Measurements from ENCODE around the gene CDH12.
"Not testable (repeated sequence)": the region's sequence is repeated elsewhere in the genome, so short reads cannot be mapped to it uniquely, and the experiment has no call there.

The CDH12 gene

DNA sequence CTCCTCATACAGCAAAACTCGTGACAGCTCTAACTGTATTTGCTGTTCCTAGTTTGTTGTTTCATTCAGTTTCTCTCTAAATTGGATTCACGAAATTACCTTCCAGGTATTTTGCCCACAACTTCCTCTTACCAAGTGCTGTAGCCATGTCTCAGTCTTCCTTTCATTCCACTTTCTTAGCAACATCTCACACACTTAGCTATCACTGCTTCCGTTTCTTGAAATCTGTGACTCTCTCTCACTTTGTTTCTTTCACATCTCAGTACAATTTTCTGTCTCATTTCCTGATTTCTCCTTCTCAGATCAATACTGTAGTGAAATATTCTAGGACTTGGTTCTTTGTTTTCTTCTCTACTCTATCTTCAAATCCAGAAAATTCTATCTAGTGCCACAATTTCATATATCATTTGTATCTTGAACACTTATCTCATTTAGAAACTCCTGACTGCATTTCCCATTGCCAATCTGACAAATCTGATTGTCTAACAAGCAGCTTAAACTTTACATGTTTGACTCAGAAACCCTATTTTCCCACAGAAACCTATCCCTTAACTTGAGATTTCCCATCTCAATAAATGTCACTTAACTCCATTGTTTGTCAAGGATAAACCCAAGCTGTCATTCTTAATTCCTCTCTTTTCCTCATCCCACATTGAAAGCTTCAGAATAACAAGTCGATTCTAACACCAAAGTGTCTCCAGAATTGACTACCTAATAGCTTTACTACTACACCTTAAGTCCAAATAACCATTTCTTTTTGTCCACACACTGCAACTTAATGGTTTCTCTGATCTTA is 303.1 kb downstream of the CDH12 start:
- no peak for DNase-seq

- DNase-seq, result no peak
Measured at GRCh38 chr5:22542340-22542739, 310.8 kb downstream of the CDH12 start.

GRCh38 chr5:22541037-22541436 is 312.1 kb downstream of the CDH12 start:
- DNase-seq, result no peak

GRCh38 chr5:22539762-22540161 is 313.4 kb downstream of the CDH12 start:
- DNase-seq, result no peak

GRCh38 chr5:22531986-22532385 is 321.2 kb downstream of the CDH12 start:
- DNase-seq, result no peak

DNA sequence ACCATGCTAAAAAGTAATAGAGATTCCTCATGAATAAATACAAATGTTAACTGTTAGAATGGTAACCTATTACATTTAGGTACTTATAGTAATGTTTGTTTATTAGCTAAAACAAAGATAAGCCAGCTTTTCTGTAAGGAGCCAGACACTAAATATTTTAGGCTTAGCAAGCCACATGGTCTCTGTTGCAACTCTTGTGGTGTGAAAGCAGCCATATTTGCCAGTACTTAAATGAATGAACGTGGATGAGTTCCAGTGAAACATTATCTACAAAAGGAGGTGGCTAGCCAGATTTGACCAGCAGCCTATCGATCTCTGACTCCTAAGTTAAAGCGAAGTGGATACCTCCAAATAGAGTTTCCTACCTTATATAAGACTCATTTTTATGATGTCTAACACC is 331.6 kb downstream of the CDH12 start:
- no peak for DNase-seq

GRCh38 chr5:22516497-22516896 is 336.6 kb downstream of the CDH12 start:
- DNase-seq, result not testable (repeated sequence)

- no peak for DNase-seq
Measured at GRCh38 chr5:22514231-22514630, 338.9 kb downstream of the CDH12 start.

- no peak for DNase-seq
Measured at GRCh38 chr5:22505891-22506290, 347.3 kb downstream of the CDH12 start.

DNA sequence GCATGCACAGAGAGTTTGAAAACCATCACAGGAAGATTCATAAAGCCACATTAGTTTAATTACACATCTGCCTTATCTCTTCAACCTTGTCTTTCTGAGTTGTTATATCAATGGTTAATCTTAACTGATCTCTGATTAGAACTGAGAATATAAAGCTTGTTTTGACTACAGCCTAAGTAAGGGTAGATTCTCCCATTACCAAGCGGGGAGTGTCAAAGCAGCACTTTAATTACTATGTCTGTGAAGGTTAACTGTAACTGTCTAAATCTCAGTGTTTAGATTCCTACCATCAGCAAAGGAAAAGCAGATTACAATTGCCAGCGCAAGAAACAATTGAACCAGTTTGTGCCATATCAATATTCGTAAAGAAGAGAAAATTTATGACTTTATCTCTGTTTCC is 348.7 kb downstream of the CDH12 start:
- DNase-seq, result no peak

DNA sequence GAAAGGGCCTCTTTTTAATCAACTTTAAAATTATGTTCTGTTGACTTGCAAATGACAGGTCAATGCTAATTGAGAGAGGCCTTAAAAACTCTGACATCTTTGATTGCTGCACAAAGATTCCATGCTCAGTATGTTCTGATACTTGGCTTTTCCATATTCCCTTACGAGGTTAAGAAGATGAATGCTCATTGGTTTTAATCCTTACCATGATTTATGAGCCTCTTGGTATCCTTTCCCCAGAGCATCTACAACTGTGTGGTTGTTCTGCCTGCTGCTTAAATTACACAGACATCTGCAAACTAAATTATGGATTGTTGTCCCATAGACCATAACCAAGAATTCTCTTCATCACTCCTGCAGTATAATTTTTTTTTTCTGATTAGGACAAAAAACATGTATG is 352.6 kb downstream of the CDH12 start:
- DNase-seq, result no peak

- no peak for DNase-seq
Measured at GRCh38 chr5:22496666-22497065, 356.5 kb downstream of the CDH12 start.

DNA sequence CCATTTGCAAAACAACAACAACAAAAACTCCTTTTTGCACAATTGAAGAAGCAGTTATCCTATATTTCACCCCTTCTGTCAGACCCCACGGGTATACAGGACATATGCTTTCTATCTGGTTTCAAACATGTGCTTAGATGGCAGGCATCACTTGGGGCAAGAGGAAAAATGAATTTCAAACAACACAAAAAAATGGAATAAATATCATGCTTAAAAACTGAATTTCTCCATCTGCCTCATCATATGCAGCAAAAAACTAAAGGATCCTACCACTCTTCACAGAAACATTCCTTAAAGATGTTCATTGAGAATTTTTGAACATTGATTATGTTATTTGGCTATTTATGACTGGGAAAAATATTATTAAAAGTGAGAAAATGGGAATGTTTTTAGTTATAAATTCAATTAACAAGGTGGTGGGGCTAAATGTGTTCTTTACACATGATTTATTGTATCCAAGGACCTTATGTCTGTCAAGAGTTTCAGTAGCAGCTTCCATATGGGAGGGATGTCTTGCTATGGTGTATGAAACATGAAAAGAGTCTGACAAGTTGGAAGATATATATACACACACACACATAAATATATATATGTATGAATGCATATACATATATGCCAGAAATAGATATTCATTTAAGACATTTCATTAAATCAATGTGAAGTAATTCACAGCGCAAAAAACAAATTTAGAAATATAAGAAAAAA is 358.0 kb downstream of the CDH12 start:
- no peak for DNase-seq

- no peak for DNase-seq
Measured at GRCh38 chr5:22488427-22488826, 364.7 kb downstream of the CDH12 start.

- DNase-seq, result no peak
Measured at GRCh38 chr5:22480305-22480704, 372.8 kb downstream of the CDH12 start.

DNA sequence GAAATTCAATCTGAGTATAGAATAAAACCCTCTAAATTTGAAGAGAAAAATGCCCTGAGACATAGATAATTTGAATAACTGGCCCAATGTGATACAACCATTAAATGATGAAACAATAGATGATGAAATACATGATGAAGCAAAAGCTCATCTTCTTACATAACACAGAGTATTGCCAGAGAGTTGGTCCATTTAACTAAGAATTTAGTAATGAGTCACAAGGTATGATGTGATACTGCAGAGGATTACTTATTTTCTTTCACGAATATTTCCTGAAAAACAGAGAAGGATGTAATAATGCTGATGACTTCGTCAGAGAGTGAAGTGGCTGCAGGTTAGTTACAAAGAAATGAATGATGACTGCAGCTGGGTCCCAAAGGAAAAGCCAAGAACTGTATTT is 379.3 kb downstream of the CDH12 start:
- no peak for DNase-seq

GRCh38 chr5:22471154-22471553 is 382.0 kb downstream of the CDH12 start:
- DNase-seq, result no peak

DNA sequence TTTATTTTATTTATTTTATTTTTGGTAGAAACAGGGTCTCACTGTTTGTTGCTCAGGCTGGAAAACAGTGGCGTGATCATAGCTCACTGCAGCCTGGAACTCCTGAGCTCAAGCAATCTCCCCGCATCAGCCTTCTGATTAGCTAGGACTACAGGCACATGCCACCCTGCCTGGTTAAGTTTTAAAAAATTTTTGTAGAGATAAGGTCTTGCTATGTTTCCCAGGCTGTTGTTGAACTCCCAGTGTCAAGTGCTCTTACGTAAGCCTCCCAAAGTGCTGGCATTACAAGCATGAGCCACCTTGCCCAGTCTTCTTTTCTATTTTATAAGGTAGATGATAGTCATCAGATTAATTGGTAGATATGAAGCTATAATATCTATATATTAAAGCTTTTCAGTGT is 382.7 kb downstream of the CDH12 start:
- DNase-seq, result no peak

- no peak for DNase-seq
Measured at GRCh38 chr5:22465616-22466015, 387.5 kb downstream of the CDH12 start.

DNA sequence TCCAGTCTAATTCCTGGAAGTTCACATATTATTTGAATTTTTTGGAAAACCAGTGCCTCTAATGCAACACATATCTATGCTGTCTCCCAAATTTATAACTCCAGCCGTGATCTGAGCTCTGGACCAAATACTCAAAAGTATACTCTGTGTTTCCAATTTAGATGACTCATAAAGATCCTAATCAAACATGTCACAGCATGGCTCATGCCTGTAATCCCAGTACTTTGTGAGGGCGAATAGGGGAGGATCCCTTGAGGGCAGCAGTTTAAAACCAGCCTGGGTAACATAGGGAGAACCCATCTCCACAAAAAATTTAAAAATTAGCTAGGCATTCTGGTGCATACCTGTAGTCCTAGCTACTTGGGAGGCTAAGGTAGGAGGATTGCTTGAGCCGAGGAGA is 388.0 kb downstream of the CDH12 start:
- DNase-seq, result no peak

GRCh38 chr5:22460189-22460588 is 393.0 kb downstream of the CDH12 start:
- DNase-seq, result no peak

GRCh38 chr5:22432905-22433304 is 420.2 kb downstream of the CDH12 start:
- DNase-seq, result no peak

DNA sequence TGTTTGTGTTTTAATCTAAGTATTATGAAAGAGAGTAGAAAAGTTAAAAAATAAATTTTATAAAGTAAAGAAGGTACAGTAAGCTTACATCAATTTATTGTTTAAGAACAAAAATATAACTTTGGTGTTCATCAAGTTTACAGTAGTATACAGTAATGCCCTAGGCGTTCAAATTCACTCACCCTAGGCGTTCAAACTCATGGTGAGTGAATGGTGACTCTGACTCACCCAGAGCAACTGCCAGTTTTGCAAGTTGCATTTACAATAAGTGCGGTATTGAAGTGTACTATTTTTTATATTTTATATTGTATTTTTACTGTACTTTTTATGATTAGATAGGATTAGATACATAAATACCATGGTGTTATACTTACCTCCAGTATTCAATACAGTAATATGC is 421.3 kb downstream of the CDH12 start:
- DNase-seq, result no peak

GRCh38 chr5:22431406-22431805 is 421.7 kb downstream of the CDH12 start:
- DNase-seq, result no peak
